Activated CD4-positive, CD25-positive, alpha-beta regulatory T cell (primary cell): ENCODE measurements around the gene NPTX1.

ENCODE experiments used
- DNase-seq, 4 experiments: peaks; one replicate each; lab custom pipeline; 2025; lab: John Stamatoyannopoulos, UW

Gene NPTX1

GRCh38 chr17:80478487-80479245 is 2.3 kb upstream of the NPTX1 start:
- no peak for DNase-seq

- no peak for DNase-seq
These were observed 1.5 kb upstream of the NPTX1 start for GRCh38 chr17:80477647-80478478.

GRCh38 chr17:80476877-80477646 is 655 bp upstream of the NPTX1 start:
- DNase-seq: no peak

GRCh38 chr17:80474961-80475909 is 1.2 kb downstream of the NPTX1 start:
- no peak for DNase-seq

- DNase-seq: no peak
These were observed 2.0 kb downstream of the NPTX1 start for GRCh38 chr17:80474231-80474960.

GRCh38 chr17:80473701-80474100 is 2.7 kb downstream of the NPTX1 start:
- no peak for DNase-seq

GRCh38 chr17:80472996-80473395 is 3.4 kb downstream of the NPTX1 start:
- DNase-seq: no peak

- DNase-seq: no peak
These were observed 4.5 kb downstream of the NPTX1 start for GRCh38 chr17:80471922-80472321.

GRCh38 chr17:80470603-80471002 is 5.8 kb downstream of the NPTX1 start:
- no peak for DNase-seq

GRCh38 chr17:80469667-80470066 is 6.7 kb downstream of the NPTX1 start:
- DNase-seq: no peak

GRCh38 chr17:80468781-80469493 is 7.5 kb downstream of the NPTX1 start:
- DNase-seq: no peak

GRCh38 chr17:80468242-80468641 is 8.2 kb downstream of the NPTX1 start:
- DNase-seq: no peak

- DNase-seq: no peak
These were observed 10.2 kb downstream of the NPTX1 start for GRCh38 chr17:80466188-80466705.

GRCh38 chr17:80465327-80465974 is 11.0 kb downstream of the NPTX1 start:
- no peak for DNase-seq

GRCh38 chr17:80464486-80464885 is 11.9 kb downstream of the NPTX1 start:
- DNase-seq: no peak

GRCh38 chr17:80463784-80464400 is 12.5 kb downstream of the NPTX1 start:
- DNase-seq: no peak

GRCh38 chr17:80461528-80462160 is 14.8 kb downstream of the NPTX1 start:
- DNase-seq: no peak

- no peak for DNase-seq
These were observed 16.0 kb downstream of the NPTX1 start for GRCh38 chr17:80460429-80460834.
